ENCODE data around the gene ZNF24. TPM values are rescaled to one million over a fixed set of nuclear protein-coding genes. Genes with fewer than 3 reads are reported as not detected.

ZNF24 gene
- total and polyA plus RNA-seq, 2 of the 4 experiments (the other 2 are of a cell fraction): 7.6 to 20.8 TPM

DNA sequence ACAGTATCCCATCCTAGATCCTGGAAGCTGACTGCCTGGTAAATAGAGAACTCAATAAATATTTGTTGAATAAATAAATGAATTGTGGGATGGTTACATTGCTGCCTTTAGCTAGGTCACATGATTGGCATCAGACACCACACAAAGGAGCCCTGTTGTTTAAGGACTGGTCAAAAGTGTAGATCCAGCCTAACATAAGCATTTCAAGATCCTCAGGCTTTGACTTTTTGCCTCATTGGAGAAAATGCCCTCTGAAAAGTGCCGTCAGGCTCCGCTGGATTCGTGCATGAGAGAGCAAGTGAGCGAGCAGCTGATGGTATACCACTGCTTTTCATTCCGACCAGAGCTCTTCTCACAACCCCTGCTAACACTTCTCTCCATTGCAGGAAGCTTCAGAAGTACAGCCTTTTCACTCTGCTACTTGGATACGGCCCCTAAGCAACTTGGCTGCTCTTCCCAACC is 1.3 kb upstream of the ZNF24 start:
- Histone ChIP-seq H3K9ac (ENCODE audit: low read depth, low read length) (peak overlapping the region; percentile 24; the same call in 1 of the 2 replicates), H3K14ac (replicated peaks; ENCODE audit: low read depth, low read length) (no peak overlapping the region), H3K9me1 (ENCODE audit: insufficient read depth, low read length) (peaks cover 9% of the 10 kb centered on the region), H3K23ac (ENCODE audit: low read depth, low read length) (no peak overlapping the region), H2BK15ac (ENCODE audit: low read depth, low read length) (no peak overlapping the region), H3K27me3 (ENCODE audit: control insufficient read depth, insufficient read depth, low read length) (no peaks in the 10 kb centered on the region), H4K91ac (ENCODE audit: insufficient read depth, low read depth, low read length) (no peak overlapping the region), H4K20me1 (ENCODE audit: insufficient read depth, low read length) (peaks cover 32% of the 10 kb centered on the region), H2BK20ac (ENCODE audit: low read depth, low read length) (no peak overlapping the region), H3K4me1 (ENCODE audit: control insufficient read depth, insufficient read depth, low read length) (peaks cover 2% of the 10 kb centered on the region; the same call in 1 of the 2 replicates), H3K9me3 (ENCODE audit: control insufficient read depth, insufficient read depth, low read length) (no peaks in the 10 kb centered on the region), H4K8ac (ENCODE audit: low read depth in 2 of 2, low read length in 2 of 2) (peak overlapping the region; percentile 40 to 56; a peak in 2 of 4 replicates), H3K18ac (ENCODE audit: low read depth, low read length) (no peak overlapping the region), H3K56ac (ENCODE audit: extremely low read depth, insufficient read depth, low read length) (no peak overlapping the region), H2AK9ac (replicated peaks; ENCODE audit: low read depth, low read length, poor library complexity) (no peak overlapping the region), H3K4ac (ENCODE audit: low read depth, low read length) (no peak overlapping the region), H2AK5ac (ENCODE audit: low read depth, low read length) (no peak overlapping the region), H3K4me2 (ENCODE audit: low read depth, low read length) (peak overlapping the region; percentile 6), H2AFZ (replicated peaks; ENCODE audit: low read length, poor library complexity) (peak overlapping the region; percentile 86), H3K36me3 (ENCODE audit: control insufficient read depth, insufficient read depth, low read length) (no peaks in the 10 kb centered on the region), H2BK5ac (ENCODE audit: low read depth, low read length, poor library complexity, severe bottlenecking) (no peak overlapping the region), H3K79me1 (ENCODE audit: low read depth in 1 of 2, low read length in 2 of 2) (peaks cover 0 to 25% of the 10 kb centered on the region in 2 experiments; a peak in 3 of 4 replicates), H3K4me3 (ENCODE audit: insufficient read depth, low read depth, low read length) (no peak overlapping the region), H2BK120ac (ENCODE audit: low read depth, low read length) (no peak overlapping the region), H4K5ac (ENCODE audit: low read depth, low read length) (peak overlapping the region; percentile 6; the same call in 1 of the 2 replicates), H3K27ac (ENCODE audit: insufficient read depth, low read length) (peak overlapping the region; percentile 17; the same call in 1 of the 2 replicates)
- ChIA-PET CTCF (interaction anchor here (1.2 kb wide), 1 partner anchor 10 kb away, joined by 7 read pairs; no protein-coding TSS in a partner anchor), POLR2A (ENCODE audit: unreplicated experiment) (interaction anchor here (0.5 kb wide), 2 partner anchors 150 to 464 kb away, joined by 3 to 4 read pairs; no protein-coding TSS in a partner anchor)
- BruUV-seq (replicated peaks): no TSS peak
- in situ Hi-C loops (cut with MboI; ENCODE audit: low sequenced_read_pairs): no loop called here
- dilution Hi-C loops (cut with HindIII; ENCODE audit: low sequenced_read_pairs, unreplicated experiment): no loop called here
- DNase-seq (no peak), ATAC-seq (ENCODE audit: low read depth) (no peak)
- TF ChIP-seq FOS (IDR thresholded peaks at IDR 0.05; ENCODE audit: low read depth, low read length): no peak
- TF ChIP-seq NFE2L2 (IDR thresholded peaks at IDR 0.05; ENCODE audit: low read depth, low read length): no peak
- TF ChIP-seq CHD1 (IDR thresholded peaks at IDR 0.05; ENCODE audit: low read depth, low read length): no peak
- TF ChIP-seq, protein P1, sequence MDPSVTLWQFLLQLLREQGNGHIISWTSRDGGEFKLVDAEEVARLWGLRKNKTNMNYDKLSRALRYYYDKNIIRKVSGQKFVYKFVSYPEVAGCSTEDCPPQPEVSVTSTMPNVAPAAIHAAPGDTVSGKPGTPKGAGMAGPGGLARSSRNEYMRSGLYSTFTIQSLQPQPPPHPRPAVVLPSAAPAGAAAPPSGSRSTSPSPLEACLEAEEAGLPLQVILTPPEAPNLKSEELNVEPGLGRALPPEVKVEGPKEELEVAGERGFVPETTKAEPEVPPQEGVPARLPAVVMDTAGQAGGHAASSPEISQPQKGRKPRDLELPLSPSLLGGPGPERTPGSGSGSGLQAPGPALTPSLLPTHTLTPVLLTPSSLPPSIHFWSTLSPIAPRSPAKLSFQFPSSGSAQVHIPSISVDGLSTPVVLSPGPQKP (IDR thresholded peaks at IDR 0.05; ENCODE audit: borderline replicate concordance, low read depth, low read length): no peak
- TF ChIP-seq MAFK (IDR thresholded peaks at IDR 0.05; ENCODE audit: low read depth, low read length): no peak
- no peak for TF ChIP-seq RAD21 (IDR thresholded peaks at IDR 0.05; ENCODE audit: low read length)
- TF ChIP-seq SMC3 (IDR thresholded peaks at IDR 0.05; ENCODE audit: low read depth, low read length): no peak
- no peak for TF ChIP-seq POLR2A (IDR thresholded peaks at IDR 0.05; ENCODE audit: low read depth, low read length)
- TF ChIP-seq, protein P2, sequence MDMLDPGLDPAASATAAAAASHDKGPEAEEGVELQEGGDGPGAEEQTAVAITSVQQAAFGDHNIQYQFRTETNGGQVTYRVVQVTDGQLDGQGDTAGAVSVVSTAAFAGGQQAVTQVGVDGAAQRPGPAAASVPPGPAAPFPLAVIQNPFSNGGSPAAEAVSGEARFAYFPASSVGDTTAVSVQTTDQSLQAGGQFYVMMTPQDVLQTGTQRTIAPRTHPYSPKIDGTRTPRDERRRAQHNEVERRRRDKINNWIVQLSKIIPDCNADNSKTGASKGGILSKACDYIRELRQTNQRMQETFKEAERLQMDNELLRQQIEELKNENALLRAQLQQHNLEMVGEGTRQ (IDR thresholded peaks at IDR 0.05; ENCODE audit: low read depth, low read length): no peak
- intact Hi-C loops (cut with micrococcal nuclease): loop anchor here (2.0 kb wide), 1 partner anchor 105 kb away; the partner anchor contains the start of gene ZNF397
- 28% methylated on average over 4 of the region's 6 CpGs; no CpG with 5 or more reads in 1 of the 2 experiments for WGBS, 2 experiments (ENCODE audit: extremely low coverage in 2 of 2, insufficient read length in 1 of 2)
